B cell (primary cell): ENCODE measurements around the gene GATAD2B. TPM values are rescaled to one million over a fixed set of nuclear protein-coding genes. Genes with fewer than 3 reads are reported as not detected.

Experiments
- ATAC-seq: fragments of 200-7000 bp; cut with Tn5 transposase; one replicate; pipeline ENCODE4 v1.10.0; 2021; ENCODE audit warnings: low read depth, mild to moderate bottlenecking, moderate number of reproducible peaks, moderate library complexity
- CTCF ChIA-PET: fragments of 350-600 bp; sonication (Branson Sonifier 250); formaldehyde crosslinking; loops from one replicate; lab custom pipeline; 2021; ENCODE audit warnings: antibody characterized with exemption, inconsistent platforms; lab: Charles Lee
- POLR2A ChIA-PET: fragments of 350-600 bp; sonication (Branson Sonifier 250); formaldehyde crosslinking; loops from one replicate; lab custom pipeline; 2021; ENCODE audit warnings: antibody characterized with exemption; lab: Charles Lee
- DNase-seq: peaks from one replicate; pipeline ENCODE4 v3.0.0; 2013
- H2AFZ ChIP-seq: 2 replicates; pipeline ENCODE4 v1.6.1; 2012; ENCODE audit warnings: mild to moderate bottlenecking, low read depth, low read length; ENCODE audit not compliant: insufficient read depth, poor library complexity, severe bottlenecking
- H3K27ac ChIP-seq, 2 donors: 1 replicate in 1 of 2; 2 replicates in 1 of 2; pipeline ENCODE4 v1.5.1; 2012 to 2013; ENCODE audit warnings: low read length in 2 of 2, mild to moderate bottlenecking in 2 of 2, moderate library complexity in 1 of 2
- H3K27me3 ChIP-seq, 4 experiments: fragments of 200-600 bp in 1 of 4; sonication (generic) in 1 of 4; replicated peaks in 1 of 4; 1 replicate in 2 of 4; 2 replicates in 2 of 4; pipeline versions ENCODE4 v1.6.1 to v1.7.0; 2013 to 2016; ENCODE audit warnings: low read length in 3 of 4, mild to moderate bottlenecking in 2 of 4, mixed read lengths in 1 of 4, moderate library complexity in 1 of 4; ENCODE audit not compliant: insufficient read depth in 4 of 4, control insufficient read depth in 3 of 4; ENCODE audit errors: control extremely low read depth in 1 of 4
- H3K36me3 ChIP-seq, 2 experiments: replicated peaks in 1 of 2; 1 replicate in 1 of 2; 2 replicates in 1 of 2; pipeline versions ENCODE4 v1.6.1 to v1.7.1; 2013; ENCODE audit warnings: low read length in 1 of 2; ENCODE audit not compliant: insufficient read depth in 2 of 2, control insufficient read depth in 1 of 2; ENCODE audit errors: control extremely low read depth in 1 of 2, extremely low read depth in 1 of 2
- H3K4me1 ChIP-seq, 2 donors: fragments of 200-600 bp in 1 of 2; sonication (generic) in 1 of 2; 1 replicate in 1 of 2; 2 replicates in 1 of 2; pipeline versions ENCODE4 v1.5.1 to v1.6.1; 2013 to 2017; ENCODE audit warnings: low read length in 2 of 2; ENCODE audit not compliant: control insufficient read depth in 2 of 2, insufficient read depth in 2 of 2
- H3K4me2 ChIP-seq: replicated peaks from 2 replicates; pipeline ENCODE3; 2012; ENCODE audit warnings: mild to moderate bottlenecking, low read depth, low read length; ENCODE audit not compliant: poor library complexity, severe bottlenecking
- H3K4me3 ChIP-seq, 5 experiments: fragments of 200-600 bp in 1 of 5; sonication (generic) in 1 of 5; 1 replicate in 3 of 5; 2 replicates in 2 of 5; pipeline versions ENCODE4 v1.5.1 to v1.7.0; 2011 to 2016; ENCODE audit warnings: low read length in 4 of 5, mild to moderate bottlenecking in 4 of 5, low read depth in 2 of 5, control low read depth in 1 of 5, moderate library complexity in 1 of 5; ENCODE audit not compliant: insufficient read depth in 1 of 5; ENCODE audit errors: control extremely low read depth in 1 of 5, extremely low read depth in 1 of 5
- H3K79me2 ChIP-seq: fragments of 200-600 bp; sonication (generic); one replicate; pipeline ENCODE4 v1.6.0; 2016; ENCODE audit warnings: low read length; ENCODE audit not compliant: control insufficient read depth, insufficient read depth
- H3K9ac ChIP-seq: fragments of 200-600 bp; sonication (generic); 2 replicates; pipeline ENCODE4 v1.6.1; 2017; ENCODE audit warnings: mild to moderate bottlenecking, low read length, moderate library complexity
- H3K9me3 ChIP-seq, 3 donors: one replicate each; pipeline versions ENCODE4 v1.6.1 to v1.7.1; 2013; ENCODE audit warnings: low read length in 2 of 3; ENCODE audit not compliant: control insufficient read depth in 2 of 3, insufficient read depth in 1 of 3; ENCODE audit errors: control extremely low read depth in 1 of 3
- H4K20me1 ChIP-seq: 2 replicates; pipeline ENCODE4 v1.6.0; 2012; ENCODE audit warnings: mild to moderate bottlenecking, low read length; ENCODE audit not compliant: insufficient read depth, control insufficient read depth, poor library complexity, severe bottlenecking
- H3K27ac Mint-ChIP-seq: one replicate; pipeline ENCODE4 v1.8.0; 2021; ENCODE audit warnings: mixed read lengths
- H3K27me3 Mint-ChIP-seq: one replicate; pipeline ENCODE4 v1.8.0; 2021; ENCODE audit warnings: mixed read lengths
- H3K4me1 Mint-ChIP-seq: one replicate; pipeline ENCODE4 v1.8.0; 2021; ENCODE audit warnings: mixed read lengths
- H3K4me3 Mint-ChIP-seq: one replicate; pipeline ENCODE4 v1.8.0; 2021; ENCODE audit warnings: mixed read lengths
- H3K9me3 Mint-ChIP-seq: one replicate; pipeline ENCODE4 v1.8.0; 2022; ENCODE audit warnings: mixed read lengths; ENCODE audit not compliant: insufficient read depth
- EZH2 ChIP-seq: IDR thresholded peaks from 2 replicates; pipeline ENCODE4 v1.6.1; 2012; ENCODE audit warnings: borderline replicate concordance, low read depth, mild to moderate bottlenecking, moderate library complexity, low read length; ENCODE audit not compliant: insufficient read depth, poor library complexity, severe bottlenecking
- WGBS: methylation state at CpG from one replicate; pipeline ENCODE4 v1.1.5; 2013; ENCODE audit warnings: missing lambda C conversion rate; ENCODE audit not compliant: insufficient coverage; 5-methylcytosine and 5-hydroxymethylcytosine counted together
- intact Hi-C: fragments of 100-400 bp; cut with micrococcal nuclease; formaldehyde crosslinking; loops from one replicate; pipeline ENCODE4 v1.10.0; 2022
- polyA plus RNA-seq: library from polyadenylated mRNA; depleted of rRNA; stranded (reverse); fragments of >200 nt; gene quantifications from 2 replicates; pipeline ENCODE4 v1.2.3, GENCODE V29; 2012
- total RNA-seq, 2 donors: library from RNA; stranded (reverse); fragments of 120-200 nt in 1 of 2; gene quantifications; 1 replicate in 1 of 2; 2 replicates in 1 of 2; pipeline versions ENCODE4 v1.2.3 to v1.2.4, GENCODE V29; 2013 to 2022
- TF ChIP-seq, protein P1 (sequence below): fragments of 200-600 bp; IDR thresholded peaks from one replicate; pipeline ENCODE4 v1.8.0; 2022; ENCODE audit warnings: antibody characterized with exemption, mild to moderate bottlenecking

GATAD2B gene
- total and polyA plus RNA-seq, 2 donors (not counting 1 experiment from before 2014, with no cell fraction given), result 16.7 to 105 TPM

DNA sequence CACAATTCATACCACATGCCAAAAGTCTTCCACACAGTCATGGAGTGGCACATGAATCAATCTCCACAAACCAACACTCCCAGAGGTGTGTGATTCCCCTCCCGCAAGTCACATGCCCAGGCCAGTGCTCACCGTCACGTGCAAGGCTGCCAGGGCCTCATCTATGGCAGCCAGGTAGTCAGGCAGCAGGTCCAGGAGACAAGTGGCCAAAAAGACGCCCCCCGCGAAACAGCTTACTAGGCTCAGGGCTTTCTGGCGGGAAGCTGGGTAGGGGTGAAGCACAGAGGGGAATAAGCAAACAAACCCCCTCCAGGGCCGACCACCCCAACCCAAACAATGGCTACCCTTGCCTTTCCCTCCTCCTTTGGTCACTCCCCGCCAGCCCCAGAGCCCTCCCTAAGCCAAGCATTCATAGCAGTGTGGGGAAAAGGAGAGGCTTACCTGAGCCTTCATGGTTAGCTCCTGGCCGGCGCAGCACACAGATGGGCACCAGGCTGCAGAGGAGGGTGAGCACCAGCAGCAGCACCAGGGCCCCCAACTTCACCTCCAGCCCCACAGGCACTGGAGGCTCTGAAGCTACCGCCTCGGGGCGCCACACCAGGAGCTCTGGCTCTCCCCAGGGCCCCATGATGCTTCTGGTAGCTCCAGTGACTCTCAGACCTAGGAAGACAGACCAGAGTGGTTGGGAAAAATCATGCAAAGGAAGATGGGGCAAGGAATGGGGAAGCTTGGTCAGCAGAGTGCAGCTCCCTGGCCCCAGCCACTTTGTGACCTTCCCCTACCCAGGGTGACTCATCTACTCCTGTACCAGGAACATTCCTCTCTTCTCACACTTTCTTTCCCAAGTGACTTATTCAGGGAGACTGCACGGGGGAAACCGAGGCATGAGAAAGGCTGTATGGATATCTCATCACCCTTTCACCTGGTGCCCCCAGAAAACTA, 39.6 kb upstream of the GATAD2B start:
- intact Hi-C loops, result loop anchor here (1.0 kb wide), 2 partner anchors 15 to 16 kb away; partner anchors contain the start of genes DENND4B and JTB

DNA sequence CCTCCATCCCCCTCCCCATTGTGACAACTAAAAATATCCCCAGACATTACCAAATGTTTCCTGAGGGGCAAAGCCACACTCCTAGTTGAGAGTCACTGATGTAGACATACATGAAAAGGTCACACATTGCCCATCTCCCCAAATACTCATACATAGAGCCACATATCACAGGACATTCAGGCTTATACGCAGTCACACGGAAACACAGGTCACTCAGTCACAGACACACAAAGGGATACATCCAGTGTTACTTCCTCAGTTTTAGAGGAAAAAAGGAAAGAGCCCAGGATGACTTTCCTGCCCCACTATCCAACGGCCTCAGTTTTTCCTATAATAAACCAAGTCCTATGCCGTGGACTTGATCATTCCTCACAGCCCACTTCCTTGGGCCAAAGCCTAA, 38.6 kb upstream of the GATAD2B start:
- CTCF ChIA-PET, result interaction anchor here (0.9 to 7.5 kb wide), 2 partner anchors 16 to 171 kb away, joined by 3 to 65 read pairs; partner anchors contain the start of gene DENND4B
- intact Hi-C loops, result no loop called here

More for the DNA sequence above, 39.6 kb upstream of the GATAD2B start:
- peak overlapping the region; percentile 85 to 95 for H3K27ac ChIP-seq
- H3K4me1 ChIP-seq, result peaks cover 45 to 51% of the 10 kb centered on the region in 2 donors
- no peaks in the 10 kb centered on the region for H3K27me3 Mint-ChIP-seq
- ChIA-PET CTCF (interaction anchor here (1.0 to 7.5 kb wide), 5 partner anchors 9 to 165 kb away, joined by 3 to 65 read pairs (median 9); partner anchors contain the start of genes DENND4B and RAB13), POLR2A (interaction anchor here (1.4 to 9.2 kb wide), 6 partner anchors 9 to 28 kb away, joined by 5 to 115 read pairs (median 11); partner anchors contain the start of genes DENND4B, JTB, RAB13 and RPS27)
- peak overlapping the region; percentile 85 for H3K27ac Mint-ChIP-seq
- peak overlapping the region; percentile 91 for H2AFZ ChIP-seq
- DNase-seq (no peak), ATAC-seq (no peak)
- peak overlapping the region; percentile 83 for H3K4me3 Mint-ChIP-seq
- peaks cover 71% of the 10 kb centered on the region for H3K79me2 ChIP-seq
- no peaks in the 10 kb centered on the region for H3K9me3 Mint-ChIP-seq
- TF ChIP-seq EZH2, result no peak
- no peaks in the 10 kb centered on the region for H3K9me3 ChIP-seq
- H3K4me1 Mint-ChIP-seq, result peaks cover 60% of the 10 kb centered on the region
- peak overlapping the region; percentile 84 for H3K9ac ChIP-seq
- H3K4me3 ChIP-seq, result peak overlapping the region; percentile 64 to 89 (median 86)
- H4K20me1 ChIP-seq, result peaks cover 11% of the 10 kb centered on the region
- no peaks in the 10 kb centered on the region for H3K27me3 ChIP-seq
- peaks cover 0 to 12% of the 10 kb centered on the region in 2 experiments for H3K36me3 ChIP-seq
- WGBS, result 62% methylated on average over 10 of the region's 16 CpGs
- peak overlapping the region; percentile 85 for H3K4me2 ChIP-seq

More for the DNA sequence above, 38.6 kb upstream of the GATAD2B start:
- POLR2A ChIA-PET, result interaction anchor here (0.9 to 9.2 kb wide), 3 partner anchors 16 to 210 kb away, joined by 3 to 115 read pairs (median 11); partner anchors contain the start of genes DENND4B and RAB13
- Histone ChIP-seq H3K79me2 (peaks cover 71% of the 10 kb centered on the region), H3K27ac (peak overlapping the region in 1 of 2 donors; percentile 95), H3K9ac (no peak overlapping the region), H3K9me3 (no peaks in the 10 kb centered on the region), H3K4me3 (no peak overlapping the region), H4K20me1 (peaks cover 20% of the 10 kb centered on the region), H2AFZ (no peak overlapping the region), H3K4me1 (peaks cover 50 to 55% of the 10 kb centered on the region in 2 donors), H3K4me2 (peak overlapping the region; percentile 85), H3K27me3 (no peaks in the 10 kb centered on the region), H3K36me3 (peaks cover 0 to 12% of the 10 kb centered on the region in 2 experiments)
- ATAC-seq (no peak), DNase-seq (no peak)
- H3K27ac Mint-ChIP-seq, result peak overlapping the region; percentile 85
- no peaks in the 10 kb centered on the region for H3K9me3 Mint-ChIP-seq
- peaks cover 63% of the 10 kb centered on the region for H3K4me1 Mint-ChIP-seq
- no peak for TF ChIP-seq EZH2
- TF ChIP-seq, protein P1, sequence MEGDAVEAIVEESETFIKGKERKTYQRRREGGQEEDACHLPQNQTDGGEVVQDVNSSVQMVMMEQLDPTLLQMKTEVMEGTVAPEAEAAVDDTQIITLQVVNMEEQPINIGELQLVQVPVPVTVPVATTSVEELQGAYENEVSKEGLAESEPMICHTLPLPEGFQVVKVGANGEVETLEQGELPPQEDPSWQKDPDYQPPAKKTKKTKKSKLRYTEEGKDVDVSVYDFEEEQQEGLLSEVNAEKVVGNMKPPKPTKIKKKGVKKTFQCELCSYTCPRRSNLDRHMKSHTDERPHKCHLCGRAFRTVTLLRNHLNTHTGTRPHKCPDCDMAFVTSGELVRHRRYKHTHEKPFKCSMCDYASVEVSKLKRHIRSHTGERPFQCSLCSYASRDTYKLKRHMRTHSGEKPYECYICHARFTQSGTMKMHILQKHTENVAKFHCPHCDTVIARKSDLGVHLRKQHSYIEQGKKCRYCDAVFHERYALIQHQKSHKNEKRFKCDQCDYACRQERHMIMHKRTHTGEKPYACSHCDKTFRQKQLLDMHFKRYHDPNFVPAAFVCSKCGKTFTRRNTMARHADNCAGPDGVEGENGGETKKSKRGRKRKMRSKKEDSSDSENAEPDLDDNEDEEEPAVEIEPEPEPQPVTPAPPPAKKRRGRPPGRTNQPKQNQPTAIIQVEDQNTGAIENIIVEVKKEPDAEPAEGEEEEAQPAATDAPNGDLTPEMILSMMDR, result no peak
- 100% methylated on average over 2 of the region's 4 CpGs for WGBS
- peak overlapping the region; percentile 83 for H3K4me3 Mint-ChIP-seq
- no peaks in the 10 kb centered on the region for H3K27me3 Mint-ChIP-seq
